Activated CD4-positive, alpha-beta T cell treated with anti-CD3 and anti-CD28 coated beads, Interleukin-2, amount 50 U/mL, for 4 hours (primary cell): ENCODE measurements around the gene RBFOX2.

Experiments used
- DNase-seq, 2 experiments: peaks; one replicate each; pipeline ENCODE4 v3.0.0-alpha.2; 2020

Gene RBFOX2

DNA sequence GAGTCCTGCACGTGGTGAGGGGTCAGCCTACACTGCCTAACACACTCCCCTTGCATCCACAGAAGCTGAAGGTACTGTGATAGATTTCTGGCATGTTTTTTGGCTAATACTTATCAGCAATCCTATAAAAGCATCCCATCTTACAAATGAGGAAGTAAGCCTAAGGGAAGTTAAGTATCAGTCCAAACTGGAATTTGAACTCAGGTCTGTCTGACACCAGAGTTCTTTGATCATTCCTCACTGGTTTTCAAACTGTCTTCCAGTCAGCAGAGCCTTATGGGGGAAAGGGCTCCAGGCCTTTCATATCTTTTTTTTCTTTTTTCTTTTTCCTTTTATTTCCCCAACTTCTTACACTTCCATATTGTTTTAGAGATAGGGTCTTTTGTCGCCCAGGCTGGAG, 105.6 kb downstream of the RBFOX2 start:
- no peak for DNase-seq

DNA sequence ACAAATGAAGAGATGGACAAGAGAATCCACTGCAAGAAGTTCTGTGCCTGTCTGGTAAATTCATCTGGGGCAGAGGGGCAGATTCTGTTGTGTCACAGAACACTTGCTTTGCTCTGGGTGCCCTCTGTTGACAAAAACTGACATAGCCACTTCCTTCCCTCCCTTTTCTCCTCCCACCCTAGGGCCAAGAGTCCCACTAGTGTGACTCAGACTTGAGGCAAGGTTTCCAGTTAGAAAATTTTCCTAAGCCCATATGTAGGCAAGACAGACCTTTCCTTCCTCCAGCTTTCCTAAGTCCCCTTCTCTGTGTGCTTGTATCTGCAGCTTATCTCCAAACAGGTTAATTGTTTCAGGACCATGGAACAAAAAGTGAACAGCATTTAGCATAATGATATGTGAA, 106.8 kb downstream of the RBFOX2 start:
- DNase-seq, result peak; percentile 2 to 9

DNA sequence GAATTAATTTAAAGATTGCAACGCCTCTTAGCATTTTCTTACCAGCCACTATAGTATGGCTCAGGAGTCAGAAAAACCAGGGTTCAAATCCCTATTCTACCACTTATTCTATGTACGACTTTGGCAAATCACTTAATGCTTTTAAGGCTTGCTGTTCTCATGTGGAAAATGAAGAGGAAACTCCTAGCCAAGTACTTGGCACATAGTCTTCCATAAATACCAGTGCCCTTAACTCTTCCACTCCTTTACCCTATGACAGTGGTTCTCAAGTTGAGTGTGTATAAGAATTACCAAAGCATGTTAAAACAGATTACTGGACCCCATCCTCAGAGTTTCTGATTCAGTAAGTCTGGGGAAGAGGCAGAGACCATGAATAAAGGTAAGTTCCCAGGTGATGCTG, 107.6 kb downstream of the RBFOX2 start:
- DNase-seq, result no peak

DNA sequence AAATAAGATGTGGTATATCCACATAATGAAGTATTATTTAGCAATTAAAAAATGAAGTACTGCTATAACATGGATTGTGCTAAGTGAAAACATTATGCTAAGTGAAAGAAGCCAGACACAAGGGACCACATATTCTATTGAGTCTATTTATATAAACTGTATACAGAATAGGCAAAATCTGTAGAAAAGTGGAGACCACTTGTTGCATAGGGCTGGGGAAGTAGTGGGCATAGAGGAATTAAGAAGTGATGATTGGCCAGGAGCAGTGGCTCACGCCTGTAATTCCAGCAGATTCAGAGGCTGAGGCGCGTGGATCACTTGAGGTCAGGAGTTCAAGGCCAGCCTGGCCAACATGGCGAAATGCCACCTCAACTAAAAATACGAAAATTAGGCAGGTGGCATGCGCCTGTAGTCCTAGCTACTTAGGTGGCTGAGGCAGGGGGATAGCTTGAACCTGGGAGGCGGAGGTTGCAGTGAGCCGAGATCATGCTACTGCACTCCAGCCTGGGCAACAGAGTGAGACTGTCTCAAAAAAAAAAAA, 109.6 kb downstream of the RBFOX2 start:
- DNase-seq, result no peak

DNA sequence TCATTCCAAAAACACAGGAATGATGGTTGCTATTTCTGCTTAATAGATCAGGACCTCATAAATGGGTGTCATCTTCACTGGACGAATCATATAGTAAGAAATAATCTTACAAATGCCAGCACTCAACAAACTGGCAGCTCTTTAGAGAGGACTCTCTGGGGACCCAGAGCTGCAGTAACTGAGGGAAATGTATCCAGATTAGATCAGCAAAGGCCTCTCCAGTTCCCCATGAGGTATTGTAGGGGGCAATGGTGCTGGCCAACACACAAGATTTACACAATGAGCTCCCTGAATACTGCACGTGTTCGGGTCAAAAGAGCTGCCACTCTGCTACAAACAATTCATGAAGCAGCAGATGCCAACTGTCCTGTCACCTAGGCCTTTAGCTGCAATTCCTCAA, 110.2 kb downstream of the RBFOX2 start:
- no peak for DNase-seq

DNA sequence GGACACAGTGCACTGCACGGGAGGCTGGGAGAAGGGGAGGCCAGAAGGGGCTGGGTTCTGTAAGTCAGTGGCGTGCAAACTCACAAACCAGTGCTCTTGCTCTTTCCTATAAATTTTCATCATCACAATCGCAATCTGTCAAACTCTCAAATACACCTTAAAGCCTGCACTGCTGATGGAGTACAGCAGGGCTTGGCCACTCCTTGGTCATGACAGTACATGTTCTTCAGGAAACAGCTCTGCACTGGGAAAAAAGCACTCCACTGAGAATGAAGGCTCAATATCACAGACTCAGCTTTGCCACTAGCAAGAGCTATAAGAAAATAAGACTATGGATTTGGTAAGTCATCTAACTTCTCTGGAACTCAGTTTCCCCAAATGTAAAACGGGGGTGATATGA, 111.0 kb downstream of the RBFOX2 start:
- DNase-seq, result no peak

DNA sequence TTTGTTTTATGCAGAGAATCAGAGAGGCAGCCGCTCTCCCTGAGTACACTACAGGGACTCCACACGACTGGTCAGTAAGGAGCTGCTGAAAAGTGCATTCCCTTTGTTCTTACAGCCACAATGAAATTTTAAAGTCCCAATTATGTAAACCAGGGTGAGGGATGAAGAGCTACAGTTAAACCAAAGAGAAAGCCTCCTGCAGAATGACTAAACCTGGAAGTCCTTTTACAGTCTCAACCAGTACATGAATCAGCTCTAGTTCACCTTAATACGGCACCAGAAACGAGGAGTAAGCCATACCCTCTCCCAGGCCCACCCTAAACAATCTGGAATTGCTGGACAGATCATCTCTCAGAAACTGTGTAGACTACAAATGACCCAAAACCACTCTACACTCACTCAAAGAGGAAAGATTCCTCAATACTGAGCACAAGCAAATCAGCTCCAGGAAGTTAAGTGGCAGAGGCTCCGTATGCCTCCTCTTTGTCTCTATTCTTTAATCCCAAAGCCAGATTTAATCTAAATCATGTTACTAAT, 113.1 kb downstream of the RBFOX2 start:
- no peak for DNase-seq

DNA sequence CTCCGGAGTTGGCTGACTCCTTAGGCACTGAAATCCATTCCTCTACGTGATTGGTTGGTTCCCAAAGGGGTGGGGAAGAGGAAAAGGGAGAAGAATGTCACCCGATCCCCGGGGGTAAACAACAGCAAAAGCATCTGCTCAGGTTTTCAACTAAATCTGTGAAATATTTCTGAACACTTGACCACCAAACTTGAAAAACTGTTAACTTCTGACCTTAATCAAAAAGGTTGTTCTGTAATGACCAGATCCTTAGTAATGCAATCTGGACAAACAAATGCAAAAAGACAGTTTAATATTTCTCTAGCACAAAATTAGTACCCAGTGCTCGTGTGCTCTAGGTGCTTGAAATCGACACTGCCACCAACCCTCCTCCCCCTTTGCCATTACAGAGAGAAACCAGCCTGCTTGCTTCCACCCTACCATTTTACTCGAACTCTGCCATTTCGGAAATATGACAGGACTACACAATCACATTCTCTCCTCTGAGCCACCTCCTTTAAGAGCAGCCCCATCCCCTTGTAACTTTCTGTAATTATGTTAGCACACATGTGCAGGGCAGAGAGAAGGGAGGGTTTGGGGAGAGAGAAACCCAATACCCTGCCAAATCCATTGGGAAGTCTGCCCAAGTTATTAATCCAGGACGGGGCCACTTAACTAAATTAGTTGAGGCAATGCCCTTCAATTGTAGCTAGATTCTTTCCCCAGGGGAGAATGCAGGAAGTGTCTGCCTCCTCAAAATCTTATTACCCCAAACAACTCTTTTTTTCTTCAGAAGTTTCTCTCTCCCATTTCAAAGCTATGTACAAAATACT, 113.8 kb downstream of the RBFOX2 start:
- DNase-seq, result no peak

DNA sequence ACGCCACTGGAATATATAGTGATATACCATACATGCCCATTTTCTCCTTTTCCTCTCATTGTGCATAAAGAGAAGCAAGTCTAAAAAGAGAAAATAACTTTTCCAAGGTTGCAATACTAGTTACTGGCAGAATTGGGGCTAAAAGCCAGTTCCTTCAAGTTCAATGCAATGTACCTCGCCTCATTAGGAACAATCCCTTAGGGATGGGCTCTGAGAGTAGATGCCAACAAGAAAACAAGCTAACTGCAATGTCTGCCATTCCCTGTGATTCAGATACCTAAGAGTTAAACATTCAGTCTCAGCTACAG, 114.3 kb downstream of the RBFOX2 start:
- DNase-seq, result no peak

DNA sequence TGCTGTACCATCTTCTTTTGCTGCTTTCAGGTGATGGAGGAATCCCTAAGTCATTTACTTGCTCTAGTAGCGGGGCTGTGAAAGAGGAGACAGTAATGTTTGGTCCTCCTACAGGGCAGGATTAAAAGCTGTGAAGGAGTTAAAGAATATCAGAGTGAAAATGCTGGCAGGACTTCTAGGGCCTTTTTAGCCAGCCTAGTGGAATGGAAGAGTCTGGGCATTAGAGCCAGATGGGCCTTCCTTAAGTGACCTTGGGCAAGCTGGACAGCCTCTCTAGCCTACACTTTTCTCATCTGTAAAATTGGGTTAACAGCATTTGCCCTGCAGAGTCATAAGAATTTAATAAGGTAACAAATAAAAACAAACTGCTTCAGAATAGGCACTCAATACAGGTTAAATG, 114.7 kb downstream of the RBFOX2 start:
- no peak for DNase-seq

DNA sequence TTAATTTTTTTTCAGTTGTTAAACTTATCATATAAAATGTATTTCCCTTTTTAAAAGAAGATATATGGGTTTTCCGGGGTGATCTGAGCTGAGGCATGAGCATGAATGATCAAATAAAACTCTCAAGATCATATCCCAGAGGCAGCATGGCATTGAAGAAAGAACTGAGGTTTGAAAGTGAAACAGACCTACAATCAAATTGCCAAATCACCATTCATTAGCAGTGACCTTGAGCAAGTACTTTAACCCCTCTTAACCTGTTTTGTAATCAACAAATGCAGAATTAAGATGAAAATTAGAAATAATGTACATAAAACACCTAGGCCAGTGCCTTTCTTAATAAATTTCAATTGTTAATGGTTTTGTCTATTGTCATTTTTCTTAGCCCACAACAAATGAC, 116.0 kb downstream of the RBFOX2 start:
- DNase-seq, result no peak

DNA sequence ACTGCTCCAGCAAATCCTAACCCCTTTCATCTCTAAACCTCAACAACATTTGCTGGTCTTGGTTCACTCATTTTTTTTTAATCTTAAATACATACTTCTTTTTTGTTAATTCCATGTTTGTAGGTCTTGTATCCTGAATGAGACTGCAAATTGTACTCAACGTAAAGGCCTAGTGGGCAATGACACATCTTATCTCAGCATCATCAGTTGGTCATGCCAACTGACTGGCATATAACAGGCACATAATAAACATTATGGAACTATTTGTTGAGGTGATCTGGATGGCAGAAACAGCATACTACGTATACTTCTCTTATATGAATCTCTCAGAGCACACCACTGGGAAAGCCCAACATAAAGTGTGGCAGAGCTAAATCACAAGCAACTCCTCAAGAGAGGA, 116.7 kb downstream of the RBFOX2 start:
- DNase-seq, result no peak

DNA sequence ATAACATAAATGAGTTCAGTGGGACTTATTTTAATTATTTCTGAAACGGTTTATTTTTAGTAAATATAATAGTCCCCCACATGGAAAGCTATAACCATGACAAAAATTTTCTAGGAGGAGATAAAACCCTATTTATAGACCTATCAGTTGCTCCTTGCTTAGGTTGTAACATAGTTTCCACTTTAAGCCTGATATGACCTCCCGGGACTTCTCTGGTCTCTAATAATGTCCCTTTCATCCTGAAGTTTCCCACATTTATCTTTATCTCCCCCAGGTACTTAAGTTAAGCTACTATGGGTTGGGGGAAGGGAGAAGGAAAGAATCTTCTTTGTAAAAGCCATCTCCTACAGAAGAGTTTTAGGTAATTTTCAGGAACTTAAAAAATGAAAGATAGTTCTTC, 117.7 kb downstream of the RBFOX2 start:
- no peak for DNase-seq

DNA sequence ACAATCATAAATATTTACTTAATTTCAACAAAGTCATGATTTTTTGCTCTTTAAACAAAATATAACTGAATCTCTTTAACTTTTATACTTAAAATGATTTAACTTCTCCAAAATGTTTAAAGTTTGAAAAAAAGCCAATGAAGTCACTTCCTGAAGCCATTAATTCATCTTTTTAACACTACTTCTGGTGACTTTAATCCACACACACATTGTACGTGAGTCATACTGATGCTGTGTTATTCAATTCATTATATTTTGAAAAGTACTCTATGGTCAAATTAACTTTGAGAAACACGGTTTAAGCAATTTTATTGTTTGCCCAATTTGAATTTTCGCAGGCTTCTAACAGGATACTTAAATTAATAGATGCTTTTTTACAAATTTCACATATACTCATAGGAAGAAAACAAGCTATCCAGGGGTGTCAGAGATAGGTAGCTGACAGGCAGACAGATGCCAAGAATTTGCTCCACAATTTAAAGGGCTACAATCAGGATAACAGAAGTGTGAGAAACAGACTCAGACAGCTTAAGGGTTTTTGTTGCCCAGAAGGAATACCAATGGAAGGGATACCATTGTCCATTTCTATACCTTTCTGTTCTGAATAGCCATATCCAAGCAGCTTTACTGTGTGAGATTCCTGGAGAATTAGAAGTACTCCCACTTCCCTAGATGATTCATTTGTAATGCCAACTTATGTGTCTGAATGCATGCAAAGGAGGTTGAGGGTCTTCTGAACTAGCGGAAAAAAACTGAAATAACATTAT, 118.4 kb downstream of the RBFOX2 start:
- DNase-seq, result no peak

DNA sequence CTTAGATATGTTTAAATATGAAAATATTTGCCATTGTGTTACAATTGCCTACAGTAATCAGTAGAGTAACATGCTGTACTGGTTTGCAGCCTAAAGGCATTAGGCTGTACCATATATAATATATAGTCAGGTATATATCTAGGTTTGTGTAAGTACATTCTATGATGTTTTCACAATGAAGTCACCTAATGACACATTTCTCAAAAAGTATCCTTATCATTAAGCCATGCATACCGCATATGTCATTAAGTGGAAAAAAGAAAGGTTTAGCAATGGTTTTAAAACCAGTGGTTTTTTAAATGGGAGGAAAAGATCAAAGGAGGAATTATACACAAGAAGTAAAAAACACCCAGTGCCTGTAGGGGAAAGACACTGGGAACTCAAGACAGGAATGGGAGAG, 122.7 kb downstream of the RBFOX2 start:
- DNase-seq, result no peak

DNA sequence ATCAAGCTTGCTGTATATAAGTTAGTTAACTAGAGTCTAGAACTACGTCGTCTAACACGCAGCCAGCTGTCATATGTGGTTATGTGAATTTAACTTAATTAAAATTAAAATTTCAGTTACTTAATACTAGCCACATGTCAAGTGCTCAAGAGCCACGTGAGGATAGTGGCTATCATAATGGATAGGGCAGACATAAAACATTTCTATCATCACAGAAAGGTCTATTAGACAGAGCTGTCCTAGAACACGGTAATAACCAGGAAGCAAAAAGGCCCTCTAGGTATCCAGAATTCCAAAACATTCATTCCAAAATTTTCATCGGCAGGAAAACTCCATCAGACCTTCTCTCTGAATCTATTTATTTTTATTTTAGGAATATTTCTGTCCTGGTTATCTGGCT, 123.9 kb downstream of the RBFOX2 start:
- no peak for DNase-seq

DNA sequence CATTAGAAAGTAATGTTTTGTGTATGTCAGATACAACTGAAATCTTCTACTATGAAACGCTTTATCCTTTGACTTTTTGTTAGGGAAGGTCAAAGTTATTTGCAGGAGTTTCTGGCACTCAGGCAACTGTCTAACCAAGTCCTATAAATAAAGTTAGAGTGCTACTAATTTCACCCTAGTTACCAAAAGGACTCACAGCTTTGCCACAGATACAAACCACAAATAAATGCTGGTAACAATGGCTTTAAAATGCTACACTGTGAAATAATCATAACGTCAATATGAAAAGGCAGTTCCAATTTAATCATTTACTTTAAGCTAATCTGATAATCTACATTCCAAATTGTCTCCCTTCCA, 124.3 kb downstream of the RBFOX2 start:
- no peak for DNase-seq

DNA sequence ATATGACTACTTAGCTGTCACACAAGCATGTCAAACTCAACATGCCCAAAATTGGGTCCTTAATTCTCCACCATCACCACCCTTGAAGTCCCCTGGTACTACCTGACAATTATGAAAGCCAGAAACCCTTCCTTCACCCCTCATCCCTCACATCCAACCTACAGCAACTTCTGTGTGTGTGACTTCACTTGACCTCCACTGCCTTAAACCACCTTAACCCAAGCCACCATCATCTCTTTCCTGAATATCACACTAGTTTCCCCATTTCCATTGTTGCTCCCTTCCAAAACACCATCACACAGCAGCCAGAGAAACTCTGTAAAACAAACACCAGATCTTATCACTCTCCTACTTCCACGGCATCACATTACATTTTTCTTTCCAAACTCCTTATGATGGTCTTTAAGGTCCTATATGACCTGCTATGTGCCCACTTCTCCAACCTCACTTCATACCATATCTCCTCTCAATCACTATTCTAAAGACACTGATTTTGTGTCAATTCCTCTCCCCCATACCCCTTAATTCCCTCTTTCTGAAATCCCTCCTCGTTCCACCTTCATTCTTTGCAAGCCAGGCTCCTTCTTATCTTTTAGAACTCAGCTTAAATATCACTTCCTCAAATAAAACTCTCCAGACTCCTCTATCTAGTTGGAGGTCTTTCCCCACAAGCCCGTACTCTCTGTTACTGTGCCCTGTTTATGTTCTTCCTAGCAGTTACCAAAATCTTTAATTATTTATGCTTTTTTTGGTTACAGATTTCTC, 124.9 kb downstream of the RBFOX2 start:
- DNase-seq, result no peak

DNA sequence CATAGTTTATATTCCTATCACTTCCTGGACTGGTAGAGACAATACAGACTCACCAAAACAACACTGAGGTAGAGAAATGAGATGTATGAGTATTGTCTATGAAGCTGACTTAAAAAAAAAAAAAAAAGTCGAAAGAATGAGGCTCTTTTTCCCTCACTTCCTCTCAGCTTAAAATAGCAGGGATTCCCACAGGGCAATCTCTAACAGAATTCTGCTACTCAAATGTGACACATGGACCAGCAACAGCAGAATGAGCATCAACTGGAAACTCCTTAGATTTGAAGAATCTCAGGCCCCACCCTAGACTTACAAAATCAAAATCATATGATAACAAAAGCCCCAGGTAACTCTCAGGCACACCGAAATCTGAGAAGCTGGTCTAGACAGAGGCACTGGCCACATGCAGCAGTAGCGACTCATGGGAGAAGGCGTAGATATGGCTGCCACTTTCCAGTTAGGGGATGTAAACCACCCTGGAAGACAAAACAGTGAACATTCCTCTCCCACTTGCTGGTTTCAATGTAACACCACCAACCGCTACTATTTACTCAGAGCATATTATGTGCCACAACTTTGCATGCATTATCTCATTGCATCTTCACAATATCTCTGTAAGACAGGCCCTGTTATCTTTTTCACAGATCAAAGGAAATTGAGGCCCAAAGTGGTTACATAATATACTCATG, 128.0 kb downstream of the RBFOX2 start:
- DNase-seq, result no peak

DNA sequence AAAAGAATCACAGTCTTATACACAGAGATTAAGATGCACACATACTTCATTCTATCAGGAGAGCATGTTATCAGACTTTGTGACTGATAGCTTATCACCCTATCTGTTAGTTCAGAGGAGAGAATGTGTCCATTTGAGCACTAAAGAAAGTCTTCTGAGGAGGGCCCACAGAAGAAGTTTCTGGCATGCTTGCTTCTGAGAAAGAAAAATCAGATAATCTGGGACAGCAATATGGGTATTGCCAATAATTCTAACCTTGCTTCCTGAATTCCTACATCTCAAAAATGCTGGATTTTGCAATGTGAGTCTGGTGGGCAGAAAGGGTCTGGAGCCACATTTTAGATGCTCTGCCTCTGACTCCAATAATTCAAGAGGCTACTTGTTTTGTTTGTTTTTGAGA, 128.9 kb downstream of the RBFOX2 start:
- no peak for DNase-seq

DNA sequence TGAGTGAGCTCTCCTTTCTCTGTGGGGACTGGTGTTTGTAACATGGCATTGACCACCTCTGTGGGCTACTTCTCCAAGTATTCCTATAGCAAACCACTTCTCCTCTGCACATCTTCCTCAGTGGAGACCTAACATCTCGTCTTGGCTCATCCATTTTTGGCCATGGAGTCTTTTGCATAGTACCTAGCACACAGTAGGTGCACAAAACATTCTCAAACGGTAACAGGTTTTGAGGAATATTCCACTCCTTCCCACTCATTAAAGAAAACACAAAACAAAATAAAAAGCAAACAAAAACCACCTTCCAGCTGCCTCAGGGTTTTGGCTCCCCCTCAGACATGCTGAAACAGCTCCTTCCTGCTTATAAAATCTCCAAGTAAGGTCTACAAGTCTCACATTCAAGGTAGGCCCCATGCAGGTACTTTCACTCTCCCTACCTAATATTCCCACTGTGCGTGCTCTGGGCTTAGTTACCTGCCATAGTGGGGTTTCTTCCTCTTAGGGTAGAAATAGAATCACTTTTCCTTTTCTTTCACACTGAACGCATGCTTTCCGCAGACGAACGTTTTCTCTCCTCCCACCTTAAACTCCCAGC, 132.4 kb downstream of the RBFOX2 start:
- DNase-seq, result no peak

DNA sequence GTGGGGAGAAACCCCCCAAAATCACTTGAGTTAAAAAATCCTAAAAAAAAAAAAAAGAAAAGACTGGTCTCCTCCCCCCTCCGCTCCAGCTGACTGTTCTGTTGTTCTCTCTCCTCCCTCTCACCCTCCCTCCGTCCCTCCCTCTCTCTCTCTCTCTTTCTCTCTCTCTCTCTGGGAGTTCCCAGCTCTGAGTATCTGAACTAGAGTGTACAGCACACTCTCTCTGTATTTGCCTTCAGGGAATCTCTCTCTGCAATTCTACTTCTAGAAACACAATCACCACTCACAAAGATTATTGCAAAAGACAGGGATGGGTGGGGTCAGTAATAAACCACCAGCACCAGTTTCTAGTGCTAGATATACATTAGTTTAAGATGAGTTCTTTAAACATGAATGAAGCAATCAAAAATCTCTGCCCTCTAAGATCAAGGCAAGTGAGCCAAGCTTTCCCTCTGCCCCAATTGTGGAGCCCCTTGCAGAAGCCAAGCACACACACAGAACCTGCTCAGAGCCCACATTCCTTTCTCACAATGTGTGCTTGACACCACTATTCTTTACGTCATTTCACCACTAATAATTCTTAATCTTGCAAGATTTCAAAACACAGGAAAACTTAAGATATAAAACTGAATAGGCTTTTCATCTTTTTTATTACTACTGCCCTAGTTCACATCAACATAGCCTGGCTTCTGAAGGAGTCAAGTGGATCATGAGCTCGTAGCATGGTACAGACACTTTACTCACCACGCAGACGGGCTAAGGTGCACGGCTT, 133.5 kb downstream of the RBFOX2 start:
- DNase-seq, result no peak
